ENCODE data around the gene MCEE.
A peak's percentile ranks its signal among the peaks of the same experiment; 100 is the strongest.
"Not testable (repeated sequence)": the region's sequence is repeated elsewhere in the genome, so short reads cannot be mapped to it uniquely, and the experiment has no call there.

The MCEE gene

GRCh38 chr2:71125506-71126294 is 4.3 kb downstream of the MCEE start:
- no peak for DNase-seq

- peak; percentile 24 for DNase-seq
Observed at GRCh38 chr2:71122387-71123298, 7.4 kb downstream of the MCEE start.

DNA sequence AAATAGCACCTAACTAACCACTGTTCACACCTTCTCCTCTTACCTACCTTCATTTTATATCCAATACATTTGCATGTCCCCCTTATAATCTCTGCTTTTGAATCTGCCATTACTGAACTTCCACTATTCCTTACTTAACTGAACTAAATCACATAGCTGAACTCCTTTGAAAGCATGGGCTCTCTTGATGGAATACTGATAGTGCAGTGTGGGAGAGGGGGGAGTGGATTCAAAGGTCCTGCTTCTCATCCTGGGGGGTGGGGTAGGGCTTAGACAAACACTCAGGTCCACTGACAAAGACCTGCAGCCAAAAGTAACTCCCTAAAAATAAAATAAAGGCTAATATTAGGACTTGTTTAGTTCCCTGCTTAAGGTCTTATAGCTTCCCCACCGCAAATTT is 8.6 kb downstream of the MCEE start:
- no peak for DNase-seq

DNA sequence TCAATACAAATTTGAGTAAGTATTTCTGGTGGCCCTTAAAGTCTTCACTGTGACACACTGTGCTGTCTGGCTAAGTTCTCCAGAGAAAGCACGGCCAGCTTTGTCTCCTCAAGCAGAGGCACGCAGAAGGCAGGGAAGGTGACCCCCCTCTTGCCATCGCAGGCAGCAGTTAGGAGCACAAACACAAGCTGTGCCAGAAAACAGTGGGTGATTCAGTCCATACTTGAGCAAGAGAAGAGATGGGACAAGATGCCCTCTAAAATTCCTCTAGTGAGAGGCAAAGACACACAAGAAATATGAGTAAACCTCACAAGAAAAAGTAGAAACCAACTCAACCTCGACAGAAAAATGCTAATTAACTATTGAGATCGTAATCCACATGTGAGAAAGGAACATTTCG is 9.8 kb downstream of the MCEE start:
- DNase-seq = no peak

- DNase-seq = no peak
Observed at GRCh38 chr2:71117063-71117462, 13.0 kb downstream of the MCEE start.

DNA sequence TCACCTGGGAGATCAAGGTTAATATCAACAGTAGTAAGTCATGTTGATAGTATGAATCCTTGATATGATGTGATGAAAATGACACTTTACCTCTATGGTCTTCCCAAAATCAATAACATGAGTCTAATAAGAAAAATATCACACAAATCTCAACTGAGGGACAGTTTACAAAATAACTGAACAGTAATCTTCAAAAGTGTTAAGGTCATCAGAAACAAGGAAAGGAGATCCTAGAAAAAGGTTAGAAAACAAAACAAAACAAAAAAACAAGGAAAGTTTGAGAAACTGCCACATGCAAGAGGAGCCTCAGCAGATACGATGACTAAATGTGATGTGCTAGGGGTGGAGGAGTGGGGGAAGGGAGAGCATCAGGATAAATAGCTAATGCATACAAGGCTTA is 16.2 kb downstream of the MCEE start:
- no peak for DNase-seq

DNA sequence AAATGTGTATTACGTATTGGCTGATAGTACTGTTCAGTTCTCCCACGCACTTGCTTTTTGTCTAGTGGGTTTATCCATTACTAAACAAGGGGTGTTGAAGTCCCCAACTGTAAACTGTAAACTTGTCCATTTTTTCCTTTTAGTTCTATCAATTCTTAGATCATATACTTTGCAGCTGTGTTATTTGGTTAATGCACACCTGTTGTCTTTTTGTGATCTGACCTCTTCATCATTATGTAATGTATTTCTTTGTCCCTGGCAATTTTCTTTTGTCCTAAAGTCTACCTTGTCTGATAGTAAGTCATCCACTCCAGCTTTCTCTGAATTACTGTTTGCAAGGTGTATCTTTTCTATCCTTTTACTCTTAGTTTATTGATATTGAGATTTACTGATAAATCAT is 21.9 kb downstream of the MCEE start:
- DNase-seq = no peak

DNA sequence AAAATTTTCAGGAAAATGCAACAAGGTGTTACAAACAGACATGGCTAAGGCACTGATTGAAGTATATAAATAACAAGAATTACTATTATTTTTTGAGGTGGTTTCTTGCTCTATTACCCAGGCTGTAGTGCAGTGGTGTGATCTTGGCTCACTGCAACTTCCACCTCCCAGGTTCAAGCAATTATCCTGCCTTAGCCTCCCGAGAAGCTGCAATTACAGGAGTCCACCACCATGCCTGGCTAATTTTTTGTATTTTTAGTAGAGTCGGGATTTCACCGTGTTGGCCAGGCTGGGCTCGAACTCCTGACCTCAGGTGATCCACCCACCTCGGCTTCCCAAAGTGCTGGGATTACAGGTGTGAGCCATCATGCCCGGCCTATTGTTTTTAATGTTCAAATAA is 23.6 kb downstream of the MCEE start:
- not testable (repeated sequence) for DNase-seq

DNA sequence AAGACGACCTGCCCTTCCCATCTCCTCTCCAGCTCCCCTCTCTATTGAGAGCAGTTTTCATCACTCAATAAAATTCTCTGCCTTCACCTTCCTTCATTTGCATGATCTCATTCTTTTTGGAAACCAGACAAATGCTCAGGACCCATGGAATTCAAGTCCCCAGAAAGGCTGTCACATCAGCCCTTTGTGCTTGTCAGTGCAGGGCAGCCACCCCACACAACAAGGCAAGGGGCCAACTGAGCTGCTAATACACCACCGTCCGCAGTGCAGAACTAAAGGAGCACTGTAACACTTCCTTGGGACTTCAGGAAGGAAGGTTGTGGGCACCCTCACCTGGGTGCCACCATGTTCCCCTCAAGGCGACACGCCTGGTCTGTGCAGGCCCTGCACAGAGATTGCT is 26.2 kb downstream of the MCEE start:
- DNase-seq = no peak

- DNase-seq = no peak
Observed at GRCh38 chr2:71102981-71103681, 26.9 kb downstream of the MCEE start.

DNA sequence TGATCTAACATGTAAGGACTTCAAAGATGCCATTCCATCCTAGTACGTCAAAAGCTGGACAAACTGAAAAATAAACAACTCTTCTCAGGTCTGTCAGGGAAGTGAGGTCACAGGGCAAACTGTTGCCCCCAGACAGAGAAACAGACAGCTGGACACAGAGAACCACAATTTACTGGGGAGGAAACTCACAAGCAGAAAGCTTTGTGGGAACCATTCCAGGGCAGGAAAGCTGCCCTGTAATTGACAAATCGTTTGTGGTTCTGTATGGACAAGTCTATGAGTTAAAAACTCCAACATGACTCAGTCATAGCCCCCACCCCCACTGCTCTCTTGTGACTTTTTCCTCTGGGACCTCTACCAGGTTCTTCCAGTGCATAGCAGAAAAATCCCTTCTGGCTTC is 28.4 kb downstream of the MCEE start:
- peak; percentile 37 for DNase-seq

DNA sequence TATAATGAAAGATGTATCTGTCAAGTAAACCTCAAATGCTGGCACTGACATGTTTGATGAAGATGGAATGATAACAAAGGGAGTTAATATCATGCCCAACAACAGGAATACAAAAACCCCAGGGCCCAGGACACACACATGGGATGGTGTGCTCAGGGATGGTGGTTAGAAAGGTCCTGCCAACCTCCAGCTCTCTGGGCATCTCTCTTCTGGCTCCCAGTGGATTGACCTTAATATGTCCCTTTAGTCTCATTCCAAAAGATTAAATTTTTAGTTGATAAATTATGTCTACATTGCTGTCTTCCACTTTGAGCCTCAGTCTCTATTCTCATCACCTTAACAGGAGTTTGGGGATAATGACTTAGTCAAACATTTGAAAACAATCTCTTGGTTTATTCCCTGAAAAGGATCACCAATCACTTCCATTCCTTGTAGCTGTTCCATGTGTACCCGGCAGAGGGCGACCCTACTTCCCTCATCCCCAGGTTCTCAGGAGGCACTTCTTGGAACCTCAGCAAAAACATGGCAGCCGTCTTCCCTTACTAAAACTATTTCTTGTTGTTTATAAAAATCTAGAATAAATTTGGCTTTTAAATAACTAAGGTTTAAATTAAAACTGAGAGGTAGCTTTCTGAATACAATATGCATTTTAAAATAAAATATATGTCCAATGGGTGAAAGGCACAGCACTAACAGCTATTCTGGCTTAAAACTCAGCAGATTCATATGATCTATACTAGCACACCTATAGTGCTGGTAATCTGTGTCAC is 29.6 kb downstream of the MCEE start:
- DNase-seq = peak; percentile 66

- not testable (repeated sequence) for DNase-seq
Observed at GRCh38 chr2:71092491-71093260, 37.4 kb downstream of the MCEE start.

- not testable (repeated sequence) for DNase-seq
Observed at GRCh38 chr2:71091808-71092207, 38.2 kb downstream of the MCEE start.

- DNase-seq = not testable (repeated sequence)
Observed at GRCh38 chr2:71089475-71089874, 40.6 kb downstream of the MCEE start.

GRCh38 chr2:71085325-71086003 is 44.6 kb downstream of the MCEE start:
- not testable (repeated sequence) for DNase-seq

DNA sequence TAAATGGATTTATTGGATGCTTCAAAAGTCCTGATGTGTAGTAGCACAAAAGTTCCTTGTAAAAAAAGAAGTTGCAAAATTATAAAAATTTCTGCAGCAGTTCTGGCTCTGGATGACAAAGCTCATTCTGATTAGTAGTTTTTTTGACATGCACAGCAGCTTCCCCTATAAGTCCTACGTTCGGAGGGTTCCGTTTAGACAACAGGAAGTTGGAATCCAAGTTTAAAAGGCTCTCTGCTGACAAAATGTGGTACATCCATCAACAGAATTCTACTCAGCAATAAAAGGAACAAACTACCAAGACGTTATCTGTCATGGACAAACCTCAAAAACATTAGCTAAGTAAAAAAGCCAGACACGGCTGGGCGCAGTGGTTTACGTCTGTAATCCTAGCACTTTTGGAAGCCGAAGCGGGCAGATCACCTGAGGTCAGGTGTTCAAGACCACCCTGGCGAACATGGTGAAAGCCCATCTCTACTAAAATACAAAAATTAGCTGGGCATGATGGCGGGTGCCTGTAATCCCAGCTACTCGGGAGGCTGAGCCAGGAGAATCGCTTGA is 46.2 kb downstream of the MCEE start:
- not testable (repeated sequence) for DNase-seq

- not testable (repeated sequence) for DNase-seq
Observed at GRCh38 chr2:71083297-71083696, 46.7 kb downstream of the MCEE start.

DNA sequence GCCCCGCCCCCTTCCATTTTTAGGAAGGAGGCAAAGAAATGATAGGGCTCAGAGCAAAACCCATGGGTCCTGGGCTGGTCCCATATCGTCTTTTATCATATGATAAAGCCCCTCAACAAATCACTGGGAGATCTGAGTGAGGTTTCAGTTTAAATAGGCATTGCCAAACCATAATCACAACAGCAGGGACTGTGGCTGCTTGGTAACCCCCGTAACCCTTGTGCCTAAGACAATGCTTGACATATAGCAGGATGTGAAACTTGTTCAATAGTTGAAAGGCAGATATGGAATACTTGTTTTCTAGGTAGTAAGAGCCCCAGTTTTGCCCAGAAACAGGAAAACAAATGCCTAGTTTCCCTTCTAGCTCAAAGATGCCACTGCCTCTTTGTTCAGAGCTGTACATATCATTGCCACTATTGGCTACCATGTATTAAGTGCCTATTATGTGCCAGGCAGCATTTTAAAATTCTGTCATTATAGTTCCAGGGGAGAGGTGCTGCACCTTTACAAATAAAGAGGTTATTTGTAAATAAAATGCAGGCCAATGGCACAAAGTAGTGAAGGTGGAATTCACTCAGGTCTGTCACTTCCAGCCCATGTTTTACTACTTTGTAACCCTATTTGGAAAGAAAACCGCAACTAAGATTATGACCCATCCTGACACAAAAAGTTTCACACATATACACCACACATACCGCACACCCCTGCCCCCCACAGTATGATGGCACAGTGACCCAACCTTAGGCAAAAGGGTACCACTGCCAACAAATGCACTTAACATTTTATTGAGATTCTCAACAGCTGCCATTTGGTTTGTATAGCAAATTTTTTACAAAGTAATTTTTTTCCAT is 47.4 kb downstream of the MCEE start:
- DNase-seq = no peak

- DNase-seq = no peak
Observed at GRCh38 chr2:71078624-71079023, 51.4 kb downstream of the MCEE start.
